ENCODE data around the gene ARHGEF25.
"Not testable (repeated sequence)": the region's sequence is repeated elsewhere in the genome, so short reads cannot be mapped to it uniquely, and the experiment has no call there.

Gene ARHGEF25

GRCh38 chr12:57622293-57623245, 11.3 kb downstream of the ARHGEF25 start:
- no peak for DNase-seq

GRCh38 chr12:57623385-57623784, 12.2 kb downstream of the ARHGEF25 start:
- no peak for DNase-seq

- no peak for DNase-seq
These were observed 12.7 kb downstream of the ARHGEF25 start for GRCh38 chr12:57623811-57624390.

GRCh38 chr12:57624441-57625220, 13.4 kb downstream of the ARHGEF25 start:
- no peak for DNase-seq

GRCh38 chr12:57625261-57626032, 14.2 kb downstream of the ARHGEF25 start:
- no peak for DNase-seq

GRCh38 chr12:57626111-57626920, 15.1 kb downstream of the ARHGEF25 start:
- no peak for DNase-seq

GRCh38 chr12:57626921-57627445, 15.7 kb downstream of the ARHGEF25 start:
- DNase-seq: no peak

- no peak for DNase-seq
These were observed 16.5 kb downstream of the ARHGEF25 start for GRCh38 chr12:57627501-57628279.

GRCh38 chr12:57628280-57629191, 17.3 kb downstream of the ARHGEF25 start:
- no peak for DNase-seq

GRCh38 chr12:57629897-57630471, 18.7 kb downstream of the ARHGEF25 start:
- DNase-seq: no peak

- no peak for DNase-seq
These were observed 19.7 kb downstream of the ARHGEF25 start for GRCh38 chr12:57630891-57631433.

- DNase-seq: no peak
These were observed 20.4 kb downstream of the ARHGEF25 start for GRCh38 chr12:57631566-57632072.

GRCh38 chr12:57632073-57632957, 21.1 kb downstream of the ARHGEF25 start:
- no peak for DNase-seq

GRCh38 chr12:57632958-57633840, 22.0 kb downstream of the ARHGEF25 start, which contains the start of gene B4GALNT1:
Gene B4GALNT1, minus strand, starts transcription at chr12:57633201. Its CDS starts 1,069 bp downstream, at chr12:57632132.
- DNase-seq: peak; percentile 22

GRCh38 chr12:57636731-57637130, 25.5 kb downstream of the ARHGEF25 start:
- DNase-seq: not testable (repeated sequence)

GRCh38 chr12:57637364-57637763, 26.1 kb downstream of the ARHGEF25 start:
- no peak for DNase-seq

Data from NCI-H187 treated with DMSO at 0.1 percent for 48 hours (cell line).